ENCODE measurements around the gene EVC.

Gene EVC

DNA sequence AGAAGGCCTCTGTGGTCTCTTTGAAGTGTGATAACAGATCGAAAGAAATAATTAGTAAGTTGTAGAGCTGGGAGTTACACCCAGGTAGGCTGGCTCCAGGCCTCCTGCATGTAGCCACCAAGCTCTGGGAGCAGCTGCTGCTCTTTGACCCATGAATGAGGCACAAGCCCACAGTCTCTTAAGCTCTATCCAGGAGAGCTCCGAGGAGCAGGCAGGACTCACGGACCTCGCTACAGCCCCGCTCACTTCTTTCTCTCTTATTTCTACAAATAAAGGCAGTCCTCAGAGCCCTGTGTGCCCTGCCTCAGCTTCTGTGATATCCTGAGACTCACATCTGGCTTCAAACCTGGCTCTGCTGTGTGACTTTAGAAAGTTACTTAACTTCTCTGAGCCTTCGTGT is 86.9 kb downstream of the EVC start:
- no peak for TF ChIP-seq CTCF (IDR thresholded peaks at IDR 0.05; ENCODE audit: low read length, missing control alignments)
- no peak overlapping the region for H3K4me3 ChIP-seq (replicated peaks; ENCODE audit: low read depth, low read length)
- no peak for DNase-seq (ENCODE audit: low read depth)

- TF ChIP-seq CTCF (IDR thresholded peaks at IDR 0.05; ENCODE audit: low read length, missing control alignments) = no peak
- DNase-seq (ENCODE audit: low read depth) = no peak
- H3K4me3 ChIP-seq (replicated peaks; ENCODE audit: low read depth, low read length) = no peak overlapping the region
Observed at GRCh38 chr4:5798462-5798861, 87.5 kb downstream of the EVC start.

DNA sequence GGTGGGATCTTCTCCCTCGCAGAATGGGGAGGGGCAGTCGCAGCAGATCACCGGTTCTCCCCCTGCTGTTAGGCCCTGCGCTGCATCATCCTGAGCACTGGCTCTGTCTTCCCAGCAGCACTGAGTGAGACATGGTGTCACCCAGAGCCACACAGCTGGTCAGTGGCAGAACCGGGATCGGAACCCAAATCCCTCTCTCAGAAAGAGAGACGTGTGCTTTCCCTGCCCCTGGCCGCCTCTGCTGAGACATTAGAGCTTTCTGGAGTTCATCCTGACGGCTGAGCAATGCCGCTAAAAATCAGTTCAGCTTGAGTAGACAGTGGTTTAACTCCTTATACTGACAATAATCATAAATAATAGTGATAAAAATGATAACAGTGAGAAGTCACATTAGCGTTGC is 87.9 kb downstream of the EVC start:
- no peak for TF ChIP-seq CTCF (IDR thresholded peaks at IDR 0.05; ENCODE audit: low read length, missing control alignments)
- no peak for DNase-seq (ENCODE audit: low read depth)
- no peak overlapping the region for H3K4me3 ChIP-seq (replicated peaks; ENCODE audit: low read depth, low read length)

DNA sequence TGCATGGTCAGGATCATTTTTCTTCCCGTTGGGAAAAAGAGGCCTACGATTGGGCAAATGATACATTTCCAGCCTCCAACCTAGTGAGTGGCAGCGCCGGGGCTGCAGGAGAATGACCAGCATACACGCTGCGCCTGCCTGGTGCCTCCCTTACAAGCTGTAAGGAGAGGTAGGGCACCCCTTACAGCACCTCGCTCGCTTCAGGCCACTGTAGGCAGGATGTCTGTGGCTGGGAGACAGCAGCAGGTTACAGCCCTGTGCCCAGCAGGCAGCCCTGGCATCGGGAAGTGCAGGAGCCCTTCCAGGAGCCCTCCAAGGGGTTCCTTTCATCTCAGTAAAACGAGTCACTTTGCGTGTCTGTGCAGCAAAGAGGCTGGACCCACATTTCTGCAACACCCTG is 88.4 kb downstream of the EVC start:
- no peak for DNase-seq (ENCODE audit: low read depth)
- H3K4me3 ChIP-seq (replicated peaks; ENCODE audit: low read depth, low read length) = no peak overlapping the region
- no peak for TF ChIP-seq CTCF (IDR thresholded peaks at IDR 0.05; ENCODE audit: low read length, missing control alignments)

DNA sequence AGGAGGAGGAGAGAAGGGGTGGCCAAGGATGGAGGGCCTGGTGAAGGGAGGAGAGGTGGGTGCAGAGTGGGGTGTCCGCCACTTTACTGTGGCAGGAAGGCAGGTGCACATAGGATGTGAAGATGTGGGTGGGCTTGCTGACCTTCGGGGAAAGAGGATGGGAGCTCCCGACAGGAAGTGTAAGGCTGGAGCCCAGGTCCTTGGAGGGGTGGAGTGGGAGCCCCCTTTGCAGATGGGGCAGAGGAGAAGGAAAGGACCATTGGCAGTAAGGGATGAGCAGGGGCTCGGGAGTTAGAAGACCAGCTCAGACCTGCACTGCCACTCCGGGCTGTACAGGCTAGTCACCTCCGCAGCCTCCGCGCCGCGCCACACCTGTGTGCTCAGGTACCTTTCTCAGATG is 89.5 kb downstream of the EVC start:
- no peak overlapping the region for H3K4me3 ChIP-seq (replicated peaks; ENCODE audit: low read depth, low read length)
- DNase-seq (ENCODE audit: low read depth) = no peak
- no peak for TF ChIP-seq CTCF (IDR thresholded peaks at IDR 0.05; ENCODE audit: low read length, missing control alignments)

- H3K4me3 ChIP-seq (replicated peaks; ENCODE audit: low read depth, low read length) = no peak overlapping the region
Observed at GRCh38 chr4:5801696-5802095, 90.7 kb downstream of the EVC start.

More at GRCh38 chr4:5801696-5802095, 90.7 kb downstream of the EVC start:
- DNase-seq (ENCODE audit: low read depth) = no peak
- TF ChIP-seq CTCF (IDR thresholded peaks at IDR 0.05; ENCODE audit: low read length, missing control alignments) = no peak

All from fibroblast of pulmonary artery (primary cell).